Measurements from ENCODE around the gene DGAT2L6.

The DGAT2L6 gene

GRCh38 chrX:70176938-70177533 lies at the start of gene DGAT2L6:
Gene DGAT2L6, plus strand, starts transcription at chrX:70177483. Its CDS starts 100 bp downstream, at chrX:70177583.
- DNase-seq (ENCODE audit: insufficient read length, low spot score) (no peak), FAIRE-seq (peak; percentile 74)

- DNase-seq (ENCODE audit: insufficient read length, low spot score) (no peak), FAIRE-seq (no peak)
Observed at GRCh38 chrX:70128071-70128470, 49.2 kb upstream of the DGAT2L6 start.

- FAIRE-seq = no peak
- no peak for DNase-seq (ENCODE audit: insufficient read length, low spot score)
Observed at GRCh38 chrX:70129816-70130215, 47.5 kb upstream of the DGAT2L6 start.

- FAIRE-seq = no peak
- no peak for DNase-seq (ENCODE audit: insufficient read length, low spot score)
Observed at GRCh38 chrX:70132224-70132623, 45.1 kb upstream of the DGAT2L6 start.

GRCh38 chrX:70132877-70133302 lies 44.4 kb upstream of the DGAT2L6 start:
- DNase-seq (ENCODE audit: insufficient read length, low spot score) (no peak), FAIRE-seq (no peak)

- DNase-seq (ENCODE audit: insufficient read length, low spot score) (peak; percentile 52), FAIRE-seq (peak; percentile 98)
Observed at GRCh38 chrX:70133303-70134115, 43.8 kb upstream of the DGAT2L6 start, which contains the start of gene IGBP1. Gene IGBP1, plus strand, starts transcription at chrX:70133447. Its CDS starts 501 bp downstream, at chrX:70133948.

- DNase-seq (ENCODE audit: insufficient read length, low spot score) (no peak), FAIRE-seq (no peak)
Observed at GRCh38 chrX:70134116-70134477, 43.2 kb upstream of the DGAT2L6 start.

- DNase-seq (ENCODE audit: insufficient read length, low spot score) (no peak), FAIRE-seq (no peak)
Observed at GRCh38 chrX:70138622-70139021, 38.7 kb upstream of the DGAT2L6 start.

- DNase-seq (ENCODE audit: insufficient read length, low spot score) (no peak), FAIRE-seq (no peak)
Observed at GRCh38 chrX:70139736-70140135, 37.5 kb upstream of the DGAT2L6 start.

GRCh38 chrX:70141373-70141772 lies 35.9 kb upstream of the DGAT2L6 start:
- FAIRE-seq (no peak), DNase-seq (ENCODE audit: insufficient read length, low spot score) (no peak)

GRCh38 chrX:70166601-70167590 lies 10.4 kb upstream of the DGAT2L6 start:
- DNase-seq (ENCODE audit: insufficient read length, low spot score) (no peak), FAIRE-seq (no peak)

GRCh38 chrX:70168238-70169188 lies 8.8 kb upstream of the DGAT2L6 start:
- FAIRE-seq (no peak), DNase-seq (ENCODE audit: insufficient read length, low spot score) (no peak)

- no peak for DNase-seq (ENCODE audit: insufficient read length, low spot score)
- FAIRE-seq = no peak
Observed at GRCh38 chrX:70169281-70169680, 8.0 kb upstream of the DGAT2L6 start.

GRCh38 chrX:70171624-70172023 lies 5.7 kb upstream of the DGAT2L6 start:
- no peak for DNase-seq (ENCODE audit: insufficient read length, low spot score)
- no peak for FAIRE-seq

- DNase-seq (ENCODE audit: insufficient read length, low spot score) = no peak
- no peak for FAIRE-seq
Observed at GRCh38 chrX:70172221-70172620, 5.1 kb upstream of the DGAT2L6 start.

- FAIRE-seq (no peak), DNase-seq (ENCODE audit: insufficient read length, low spot score) (no peak)
Observed at GRCh38 chrX:70172964-70173363, 4.3 kb upstream of the DGAT2L6 start.

- FAIRE-seq = peak; percentile 21
- DNase-seq (ENCODE audit: insufficient read length, low spot score) = no peak
Observed at GRCh38 chrX:70174754-70175153, 2.5 kb upstream of the DGAT2L6 start.

- DNase-seq (ENCODE audit: insufficient read length, low spot score) = no peak
- peak; percentile 8 for FAIRE-seq
Observed at GRCh38 chrX:70175338-70175737, 1.9 kb upstream of the DGAT2L6 start.

- DNase-seq (ENCODE audit: insufficient read length, low spot score) (no peak), FAIRE-seq (no peak)
Observed at GRCh38 chrX:70183091-70183490, 5.8 kb downstream of the DGAT2L6 start.

GRCh38 chrX:70190225-70190624 lies 12.9 kb downstream of the DGAT2L6 start:
- no peak for DNase-seq (ENCODE audit: insufficient read length, low spot score)
- FAIRE-seq = no peak

All from GM19239 (cell line).